ENCODE measurements around the gene FALEC.

- no peak for TF ChIP-seq CTCF (IDR thresholded peaks at IDR 0.05)
- no peak for TF ChIP-seq POLR2A (IDR thresholded peaks at IDR 0.05)
Measured at GRCh38 chr1:150575518-150576366, 60.2 kb downstream of the FALEC start.

All from vagina (tissue), 2 donors.